Uterus (tissue), 4 donors: ENCODE measurements around the gene PNPLA6. TPM values are rescaled to one million over a fixed set of nuclear protein-coding genes. Genes with fewer than 3 reads are reported as not detected.

Experiments
- DNase-seq, 2 donors: peaks; one replicate each; pipeline ENCODE4 v3.0.0-alpha.2; 2019 to 2020
- H3K27ac ChIP-seq, 2 donors: fragments of 200-600 bp; sonication (generic); 1 replicate in 1 of 2; 2 replicates in 1 of 2; pipeline ENCODE4 v1.5.1; 2016 to 2018
- H3K27me3 ChIP-seq, 2 donors: fragments of 200-600 bp; sonication (generic); one replicate each; pipeline ENCODE4 v1.5.1; 2018 to 2019; ENCODE audit warnings: control low read depth in 1 of 2
- H3K36me3 ChIP-seq, 2 donors: fragments of 200-600 bp; sonication (generic); one replicate each; pipeline ENCODE4 v1.5.1; 2019; ENCODE audit warnings: control low read depth in 1 of 2
- H3K4me1 ChIP-seq, 2 donors: fragments of 200-600 bp; sonication (generic); one replicate each; pipeline ENCODE4 v1.5.1; 2018 to 2019; ENCODE audit warnings: control low read depth in 1 of 2
- H3K4me3 ChIP-seq, 2 donors: fragments of 200-600 bp; sonication (generic); 1 replicate in 1 of 2; 2 replicates in 1 of 2; pipeline ENCODE4 v1.5.1; 2018 to 2019; ENCODE audit warnings: mild to moderate bottlenecking in 1 of 2
- H3K9me3 ChIP-seq, 2 donors: fragments of 200-600 bp; sonication (generic); one replicate each; pipeline ENCODE4 v1.5.1; 2019; ENCODE audit warnings: control low read depth in 1 of 2
- CTCF ChIP-seq, 4 experiments: fragments of 200-600 bp in 2 of 4; fragments of 450-650 bp in 2 of 4; sonication (generic) in 2 of 4; IDR thresholded peaks; one replicate each; pipeline ENCODE4 v1.5.1; 2016 to 2019; ENCODE audit warnings: antibody characterized with exemption in 4 of 4, mild to moderate bottlenecking in 2 of 4, moderate library complexity in 1 of 4
- POLR2A ChIP-seq, 2 donors: fragments of 450-650 bp; IDR thresholded peaks; one replicate each; pipeline ENCODE4 v1.6.1; 2016; ENCODE audit warnings: antibody characterized with exemption in 2 of 2, mild to moderate bottlenecking in 1 of 2, moderate library complexity in 1 of 2
- intact Hi-C: fragments of 100-400 bp; cut with DNase I; formaldehyde crosslinking; loops from one replicate; pipeline ENCODE4 v1.15.1; 2023; ENCODE audit warnings: low total_unique reads
- total RNA-seq, 4 donors: library from RNA; depleted of rRNA in 3 of 4; stranded (reverse); fragments of >200 nt in 3 of 4; gene quantifications; one replicate each; pipeline versions ENCODE4 v1.1.0 to v1.2.4, GENCODE V29; 2014 to 2023
- donor health status: DM: yes; HTN: yes; CAD: no.

Gene PNPLA6
- total RNA-seq, 4 donors from 2014 or later: 26.4 to 113 (median 40.4) TPM

GRCh38 chr19:7578127-7578526 is 42.6 kb downstream of the PNPLA6 start:
- intact Hi-C loops: no loop called here
- no peaks in the 10 kb centered on the region for H3K36me3 ChIP-seq
- TF ChIP-seq POLR2A (IDR thresholded peaks at IDR 0.05) (no peak), CTCF (IDR thresholded peaks at IDR 0.05) (no peak)

DNA sequence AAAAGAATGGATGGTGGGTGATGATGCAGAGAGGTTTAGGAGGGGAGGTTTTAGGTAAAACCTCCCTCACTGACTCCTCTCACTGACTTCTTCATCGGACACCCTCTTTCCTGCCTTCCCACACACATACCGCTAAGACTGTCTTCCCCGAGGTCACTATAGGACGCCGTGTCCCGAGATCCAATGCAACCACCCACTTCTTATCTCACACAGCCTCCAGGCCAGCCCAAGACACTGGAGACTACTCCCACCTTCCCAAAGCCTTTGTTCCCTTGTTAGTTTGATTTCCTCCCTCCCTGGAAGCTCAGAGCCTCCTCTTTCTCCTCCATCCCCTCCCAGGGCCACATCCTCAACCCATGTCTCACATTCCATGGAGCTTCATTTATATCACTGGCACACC is 43.7 kb downstream of the PNPLA6 start:
- Histone ChIP-seq H3K9me3 (no peaks in the 10 kb centered on the region), H3K36me3 (no peaks in the 10 kb centered on the region), H3K27ac (no peak overlapping the region), H3K4me3 (no peak overlapping the region), H3K27me3 (no peaks in the 10 kb centered on the region), H3K4me1 (no peaks in the 10 kb centered on the region)
- intact Hi-C loops: no loop called here
- no peak for DNase-seq
- TF ChIP-seq CTCF (IDR thresholded peaks at IDR 0.05) (no peak), POLR2A (IDR thresholded peaks at IDR 0.05) (no peak)

More at GRCh38 chr19:7578127-7578526, 42.6 kb downstream of the PNPLA6 start:
- Histone ChIP-seq H3K9me3 (no peaks in the 10 kb centered on the region), H3K4me3 (no peak overlapping the region), H3K4me1 (no peaks in the 10 kb centered on the region), H3K27me3 (no peaks in the 10 kb centered on the region), H3K27ac (no peak overlapping the region)
- no peak for DNase-seq

- Histone ChIP-seq H3K4me3 (no peak overlapping the region), H3K36me3 (no peaks in the 10 kb centered on the region), H3K27ac (no peak overlapping the region), H3K9me3 (no peaks in the 10 kb centered on the region), H3K27me3 (no peaks in the 10 kb centered on the region), H3K4me1 (no peaks in the 10 kb centered on the region)
- intact Hi-C loops: no loop called here
- DNase-seq: no peak
- TF ChIP-seq CTCF (IDR thresholded peaks at IDR 0.05): no peak
- TF ChIP-seq POLR2A (IDR thresholded peaks at IDR 0.05): no peak
Measured at GRCh38 chr19:7582446-7582845, 46.9 kb downstream of the PNPLA6 start.

- Histone ChIP-seq H3K9me3 (no peaks in the 10 kb centered on the region), H3K36me3 (no peaks in the 10 kb centered on the region), H3K27me3 (peaks cover 0 to under 1% of the 10 kb centered on the region in 2 donors), H3K4me1 (no peaks in the 10 kb centered on the region), H3K27ac (no peak overlapping the region), H3K4me3 (no peak overlapping the region)
- TF ChIP-seq CTCF (IDR thresholded peaks at IDR 0.05) (no peak), POLR2A (IDR thresholded peaks at IDR 0.05) (no peak)
- no peak for DNase-seq
- intact Hi-C loops: no loop called here
Measured at GRCh38 chr19:7589822-7590221, 54.3 kb downstream of the PNPLA6 start.

- Histone ChIP-seq H3K36me3 (no peaks in the 10 kb centered on the region), H3K4me3 (no peak overlapping the region), H3K27ac (no peak overlapping the region), H3K4me1 (no peaks in the 10 kb centered on the region), H3K27me3 (peaks cover 0 to 5% of the 10 kb centered on the region in 2 donors), H3K9me3 (no peaks in the 10 kb centered on the region)
- no peak for TF ChIP-seq CTCF (IDR thresholded peaks at IDR 0.05)
- no peak for DNase-seq
- intact Hi-C loops: no loop called here
Measured at GRCh38 chr19:7590256-7590655, 54.7 kb downstream of the PNPLA6 start.
